Muscle layer of duodenum (tissue), 2 donors: ENCODE results near the gene SLC24A2.
A peak's percentile ranks its signal among the peaks of the same experiment; 100 is the strongest.
"Not testable (repeated sequence)": the region's sequence is repeated elsewhere in the genome, so short reads cannot be mapped to it uniquely, and the experiment has no call there.

Source experiments
- H3K27ac ChIP-seq: one replicate; pipeline ENCODE4 v1.7.0; 2013; ENCODE audit warnings: mild to moderate bottlenecking, low read length
- H3K27me3 ChIP-seq: one replicate; pipeline ENCODE4 v1.7.0; 2013; ENCODE audit warnings: low read depth, mild to moderate bottlenecking, control low read depth, low read length
- H3K36me3 ChIP-seq, 2 donors: one replicate each; pipeline ENCODE4 v1.7.0; 2013; ENCODE audit warnings: low read length in 2 of 2, control low read depth in 1 of 2, mild to moderate bottlenecking in 1 of 2; ENCODE audit not compliant: insufficient read depth in 2 of 2, control insufficient read depth in 1 of 2
- H3K4me1 ChIP-seq, 2 donors: one replicate each; pipeline ENCODE4 v1.7.0; 2013; ENCODE audit warnings: low read length in 2 of 2, mild to moderate bottlenecking in 2 of 2, control low read depth in 1 of 2, moderate library complexity in 1 of 2; ENCODE audit not compliant: insufficient read depth in 2 of 2, control insufficient read depth in 1 of 2
- H3K4me3 ChIP-seq, 2 donors: one replicate each; pipeline ENCODE4 v1.7.0; 2013; ENCODE audit warnings: low read length in 2 of 2, low read depth in 1 of 2, mild to moderate bottlenecking in 1 of 2
- H3K9me3 ChIP-seq, 2 donors: one replicate each; pipeline ENCODE4 v1.7.0; 2013; ENCODE audit warnings: low read length in 2 of 2, control low read depth in 1 of 2, mild to moderate bottlenecking in 1 of 2; ENCODE audit not compliant: control insufficient read depth in 1 of 2
- donor health status: healthy.

Gene SLC24A2

GRCh38 chr9:19788614-19789271 is at the start of gene SLC24A2:
Gene SLC24A2 (minus strand): TSS chr9:19789037.
- Histone ChIP-seq H3K36me3 (no peaks in the 10 kb centered on the region), H3K27me3 (peaks cover 22% of the 10 kb centered on the region), H3K4me3 (peak within 1 kb of the TSS in 1 of 2 donors; percentile 53), H3K9me3 (no peaks in the 10 kb centered on the region), H3K4me1 (peaks cover 0 to 14% of the 10 kb centered on the region in 2 donors), H3K27ac (no peak within 1 kb of the TSS)

- not testable (repeated sequence) for H3K4me3 ChIP-seq, H3K9me3 ChIP-seq, H3K36me3 ChIP-seq, H3K4me1 ChIP-seq, H3K27ac ChIP-seq, H3K27me3 ChIP-seq
These were observed 44.5 kb upstream of the SLC24A2 start for GRCh38 chr9:19833331-19833730.

- no peaks in the 10 kb centered on the region for H3K4me1 ChIP-seq
- no peak overlapping the region for H3K27ac ChIP-seq
- H3K36me3 ChIP-seq: no peaks in the 10 kb centered on the region
- no peaks in the 10 kb centered on the region for H3K27me3 ChIP-seq
- no peak overlapping the region for H3K4me3 ChIP-seq
- H3K9me3 ChIP-seq: no peaks in the 10 kb centered on the region
These were observed 42.0 kb upstream of the SLC24A2 start for GRCh38 chr9:19830796-19831195.

GRCh38 chr9:19828576-19829109 is 39.8 kb upstream of the SLC24A2 start:
- no peak overlapping the region for H3K4me3 ChIP-seq
- no peaks in the 10 kb centered on the region for H3K4me1 ChIP-seq
- H3K27me3 ChIP-seq: no peaks in the 10 kb centered on the region
- no peaks in the 10 kb centered on the region for H3K36me3 ChIP-seq
- H3K27ac ChIP-seq: no peak overlapping the region
- H3K9me3 ChIP-seq: no peaks in the 10 kb centered on the region

- Histone ChIP-seq H3K9me3 (peaks cover 0 to 8% of the 10 kb centered on the region in 2 donors), H3K27me3 (no peaks in the 10 kb centered on the region), H3K4me1 (no peaks in the 10 kb centered on the region), H3K36me3 (no peaks in the 10 kb centered on the region), H3K4me3 (no peak overlapping the region), H3K27ac (no peak overlapping the region)
These were observed 27.9 kb upstream of the SLC24A2 start for GRCh38 chr9:19816769-19817168.

- no peaks in the 10 kb centered on the region for H3K36me3 ChIP-seq
- H3K27me3 ChIP-seq: no peaks in the 10 kb centered on the region
- no peak overlapping the region for H3K27ac ChIP-seq
- no peaks in the 10 kb centered on the region for H3K4me1 ChIP-seq
- no peak overlapping the region for H3K4me3 ChIP-seq
- H3K9me3 ChIP-seq: peaks cover 0 to 11% of the 10 kb centered on the region in 2 donors
These were observed 23.4 kb upstream of the SLC24A2 start for GRCh38 chr9:19812194-19812593.

GRCh38 chr9:19809422-19810269 is 20.8 kb upstream of the SLC24A2 start:
- H3K4me1 ChIP-seq: no peaks in the 10 kb centered on the region
- H3K4me3 ChIP-seq: no peak overlapping the region
- no peak overlapping the region for H3K27ac ChIP-seq
- no peaks in the 10 kb centered on the region for H3K36me3 ChIP-seq
- no peaks in the 10 kb centered on the region for H3K27me3 ChIP-seq
- peaks cover 0 to 4% of the 10 kb centered on the region in 2 donors for H3K9me3 ChIP-seq

GRCh38 chr9:19807182-19807892 is 18.5 kb upstream of the SLC24A2 start:
- Histone ChIP-seq H3K27me3 (no peaks in the 10 kb centered on the region), H3K9me3 (peaks cover 0 to 4% of the 10 kb centered on the region in 2 donors), H3K4me1 (no peaks in the 10 kb centered on the region), H3K27ac (no peak overlapping the region), H3K4me3 (no peak overlapping the region), H3K36me3 (no peaks in the 10 kb centered on the region)

GRCh38 chr9:19804431-19804830 is 15.6 kb upstream of the SLC24A2 start:
- Histone ChIP-seq H3K4me1 (no peaks in the 10 kb centered on the region), H3K9me3 (peaks cover 0 to 1% of the 10 kb centered on the region in 2 donors), H3K4me3 (no peak overlapping the region), H3K27me3 (no peaks in the 10 kb centered on the region), H3K36me3 (no peaks in the 10 kb centered on the region), H3K27ac (no peak overlapping the region)

- no peaks in the 10 kb centered on the region for H3K36me3 ChIP-seq
- H3K27ac ChIP-seq: no peak overlapping the region
- H3K4me3 ChIP-seq: no peak overlapping the region
- H3K9me3 ChIP-seq: no peaks in the 10 kb centered on the region
- no peaks in the 10 kb centered on the region for H3K27me3 ChIP-seq
- no peaks in the 10 kb centered on the region for H3K4me1 ChIP-seq
These were observed 12.0 kb upstream of the SLC24A2 start for GRCh38 chr9:19800884-19801283.

GRCh38 chr9:19799784-19800183 is 10.9 kb upstream of the SLC24A2 start:
- H3K27ac ChIP-seq: no peak overlapping the region
- H3K36me3 ChIP-seq: no peaks in the 10 kb centered on the region
- no peaks in the 10 kb centered on the region for H3K27me3 ChIP-seq
- H3K4me1 ChIP-seq: no peaks in the 10 kb centered on the region
- no peaks in the 10 kb centered on the region for H3K9me3 ChIP-seq
- no peak overlapping the region for H3K4me3 ChIP-seq
